MM.1S (cell line): Measurements from ENCODE around the gene TUBB2A.

Source experiments
- DNase-seq: peaks from one replicate; pipeline ENCODE4 v3.0.0-alpha.2; 2015
- H2AFZ ChIP-seq: fragments of 300-600 bp; sonication (generic); 2 replicates; pipeline ENCODE4 v1.6.0; 2016; ENCODE audit warnings: antibody characterized with exemption, low read length
- H3F3A ChIP-seq: fragments of 300-600 bp; sonication (generic); 2 replicates; pipeline ENCODE4 v1.6.1; 2016; ENCODE audit warnings: mild to moderate bottlenecking, antibody characterized with exemption, low read length, moderate library complexity, mixed read lengths; ENCODE audit not compliant: insufficient read depth
- H3K27ac ChIP-seq: fragments of 300-600 bp; sonication (generic); 2 replicates; pipeline ENCODE4 v1.5.1; 2016; ENCODE audit warnings: mild to moderate bottlenecking, low read length
- H3K27me3 ChIP-seq: fragments of 300-600 bp; sonication (generic); replicated peaks from 2 replicates; pipeline ENCODE4 v1.6.0; 2016; ENCODE audit warnings: low read length; ENCODE audit not compliant: insufficient read depth
- H3K36me3 ChIP-seq: fragments of 300-600 bp; sonication (generic); replicated peaks from 2 replicates; pipeline ENCODE4 v1.6.1; 2016; ENCODE audit warnings: mild to moderate bottlenecking, low read length, mixed read lengths; ENCODE audit not compliant: insufficient read depth
- H3K4me1 ChIP-seq: fragments of 300-600 bp; sonication (generic); 2 replicates; pipeline ENCODE4 v1.6.1; 2016; ENCODE audit warnings: low read length, mixed read lengths
- H3K4me2 ChIP-seq: fragments of 300-600 bp; sonication (generic); 2 replicates; pipeline ENCODE4 v1.6.0; 2016; ENCODE audit warnings: low read depth, low read length
- H3K4me3 ChIP-seq: fragments of 300-600 bp; sonication (generic); 2 replicates; pipeline ENCODE4 v1.5.1; 2016; ENCODE audit warnings: low read length, mixed read lengths
- H3K79me2 ChIP-seq: fragments of 300-600 bp; sonication (generic); 2 replicates; pipeline ENCODE4 v1.6.1; 2016; ENCODE audit warnings: mixed run types, low read length, mixed read lengths
- H3K9ac ChIP-seq: fragments of 300-600 bp; sonication (generic); 2 replicates; pipeline ENCODE4 v1.6.1; 2016; ENCODE audit warnings: low read length, mixed read lengths
- H3K9me2 ChIP-seq: fragments of 300-600 bp; sonication (generic); replicated peaks from 2 replicates; pipeline ENCODE4 v1.6.1; 2016; ENCODE audit warnings: mild to moderate bottlenecking, low read length, mixed read lengths; ENCODE audit not compliant: insufficient read depth
- H3K9me3 ChIP-seq: fragments of 300-600 bp; sonication (generic); replicated peaks from 2 replicates; pipeline ENCODE4 v1.6.1; 2016; ENCODE audit warnings: mild to moderate bottlenecking, low read length, mixed read lengths; ENCODE audit not compliant: insufficient read depth
- H4K20me1 ChIP-seq: fragments of 300-600 bp; sonication (generic); 2 replicates; pipeline ENCODE4 v1.6.1; 2016; ENCODE audit warnings: mild to moderate bottlenecking, low read length, moderate library complexity, mixed read lengths; ENCODE audit not compliant: insufficient read depth
- EZH2 ChIP-seq: fragments of 300-600 bp; sonication (generic); optimal IDR thresholded peaks from 2 replicates; pipeline ENCODE3; 2017; ENCODE audit warnings: low read depth, mild to moderate bottlenecking, antibody characterized with exemption, low read length, mixed read lengths
- EZH2phosphoT487 ChIP-seq: fragments of 300-600 bp; sonication (generic); IDR thresholded peaks from 2 replicates; pipeline ENCODE4 v1.6.1; 2018; ENCODE audit warnings: antibody characterized with exemption, low read length
- TF ChIP-seq, protein P1 (sequence below): fragments of 300-600 bp; sonication (generic); IDR thresholded peaks from 2 replicates; pipeline ENCODE4 v1.5.1; 2016; ENCODE audit warnings: antibody characterized with exemption, low read length, mixed read lengths

Gene TUBB2A

DNA sequence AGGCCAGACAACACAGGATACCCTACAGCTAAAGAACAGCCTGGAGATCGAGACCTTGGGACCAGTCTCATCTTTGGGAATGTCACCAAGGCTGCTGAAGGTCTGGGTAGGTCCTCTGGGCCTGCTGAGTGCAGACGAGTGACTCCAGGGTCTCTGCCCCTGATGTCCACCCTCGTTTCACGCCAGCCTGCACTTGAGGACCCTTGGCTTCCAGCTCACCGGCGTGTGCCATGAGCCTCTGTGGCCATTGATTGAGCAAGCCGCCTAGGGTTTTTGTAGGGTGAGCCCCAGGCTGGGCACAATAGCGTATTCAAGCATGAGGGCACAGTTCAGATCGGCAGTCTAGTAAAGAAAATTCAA lies 34.5 kb downstream of the TUBB2A start:
- H3K4me3 ChIP-seq, result no peak overlapping the region
- no peak overlapping the region for H3K27ac ChIP-seq
- no peaks in the 10 kb centered on the region for H3K9me3 ChIP-seq
- no peak overlapping the region for H3K4me2 ChIP-seq
- no peaks in the 10 kb centered on the region for H3K79me2 ChIP-seq
- H4K20me1 ChIP-seq, result no peaks in the 10 kb centered on the region
- TF ChIP-seq, protein P1, sequence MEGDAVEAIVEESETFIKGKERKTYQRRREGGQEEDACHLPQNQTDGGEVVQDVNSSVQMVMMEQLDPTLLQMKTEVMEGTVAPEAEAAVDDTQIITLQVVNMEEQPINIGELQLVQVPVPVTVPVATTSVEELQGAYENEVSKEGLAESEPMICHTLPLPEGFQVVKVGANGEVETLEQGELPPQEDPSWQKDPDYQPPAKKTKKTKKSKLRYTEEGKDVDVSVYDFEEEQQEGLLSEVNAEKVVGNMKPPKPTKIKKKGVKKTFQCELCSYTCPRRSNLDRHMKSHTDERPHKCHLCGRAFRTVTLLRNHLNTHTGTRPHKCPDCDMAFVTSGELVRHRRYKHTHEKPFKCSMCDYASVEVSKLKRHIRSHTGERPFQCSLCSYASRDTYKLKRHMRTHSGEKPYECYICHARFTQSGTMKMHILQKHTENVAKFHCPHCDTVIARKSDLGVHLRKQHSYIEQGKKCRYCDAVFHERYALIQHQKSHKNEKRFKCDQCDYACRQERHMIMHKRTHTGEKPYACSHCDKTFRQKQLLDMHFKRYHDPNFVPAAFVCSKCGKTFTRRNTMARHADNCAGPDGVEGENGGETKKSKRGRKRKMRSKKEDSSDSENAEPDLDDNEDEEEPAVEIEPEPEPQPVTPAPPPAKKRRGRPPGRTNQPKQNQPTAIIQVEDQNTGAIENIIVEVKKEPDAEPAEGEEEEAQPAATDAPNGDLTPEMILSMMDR, result no peak
- TF ChIP-seq EZH2phosphoT487 (no peak), EZH2 (no peak)
- peaks cover 7% of the 10 kb centered on the region; the same call in 1 of the 2 replicates for H3K4me1 ChIP-seq
- peaks cover 3% of the 10 kb centered on the region; the same call in 1 of the 2 replicates for H3F3A ChIP-seq
- no peak overlapping the region for H2AFZ ChIP-seq
- 0 out of 2 replicates have a peak, but pooled peaks cover 3% of the 10 kb centered on the region for H3K27me3 ChIP-seq
- H3K9me2 ChIP-seq, result no peaks in the 10 kb centered on the region
- no peak overlapping the region for H3K9ac ChIP-seq
- no peak for DNase-seq
- no peaks in the 10 kb centered on the region for H3K36me3 ChIP-seq

DNA sequence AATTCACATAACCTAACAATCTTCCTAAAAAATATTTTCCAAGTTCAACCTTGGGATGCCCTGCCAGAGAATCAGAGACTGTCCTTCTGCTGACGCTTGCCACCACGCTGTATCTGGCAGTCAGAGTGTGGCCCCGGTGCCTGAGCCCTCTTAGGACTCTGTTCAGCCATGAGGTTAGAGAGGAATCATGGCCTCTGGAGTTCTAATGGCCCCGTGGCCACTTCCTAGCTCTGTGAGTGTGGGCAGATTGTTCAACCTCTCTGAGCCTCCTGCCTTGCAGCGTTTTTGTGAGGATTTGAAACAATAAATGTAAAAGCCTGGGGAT lies 36.6 kb downstream of the TUBB2A start:
- H3K4me3 ChIP-seq, result no peak overlapping the region
- H2AFZ ChIP-seq, result no peak overlapping the region
- H3K36me3 ChIP-seq, result no peaks in the 10 kb centered on the region
- H3K9me3 ChIP-seq, result no peaks in the 10 kb centered on the region
- H3K27me3 ChIP-seq, result 0 out of 2 replicates have a peak, but pooled peaks cover 3% of the 10 kb centered on the region
- no peak overlapping the region for H3K4me2 ChIP-seq
- no peaks in the 10 kb centered on the region for H3K9me2 ChIP-seq
- TF ChIP-seq EZH2, result no peak
- no peak for TF ChIP-seq EZH2phosphoT487
- TF ChIP-seq, protein P1, result no peak
- no peak overlapping the region for H3K27ac ChIP-seq
- H3K9ac ChIP-seq, result no peak overlapping the region
- DNase-seq, result no peak
- H3F3A ChIP-seq, result peaks cover 11% of the 10 kb centered on the region
- H4K20me1 ChIP-seq, result no peaks in the 10 kb centered on the region
- peaks cover 15% of the 10 kb centered on the region; the same call in 1 of the 2 replicates for H3K4me1 ChIP-seq
- no peaks in the 10 kb centered on the region for H3K79me2 ChIP-seq

DNA sequence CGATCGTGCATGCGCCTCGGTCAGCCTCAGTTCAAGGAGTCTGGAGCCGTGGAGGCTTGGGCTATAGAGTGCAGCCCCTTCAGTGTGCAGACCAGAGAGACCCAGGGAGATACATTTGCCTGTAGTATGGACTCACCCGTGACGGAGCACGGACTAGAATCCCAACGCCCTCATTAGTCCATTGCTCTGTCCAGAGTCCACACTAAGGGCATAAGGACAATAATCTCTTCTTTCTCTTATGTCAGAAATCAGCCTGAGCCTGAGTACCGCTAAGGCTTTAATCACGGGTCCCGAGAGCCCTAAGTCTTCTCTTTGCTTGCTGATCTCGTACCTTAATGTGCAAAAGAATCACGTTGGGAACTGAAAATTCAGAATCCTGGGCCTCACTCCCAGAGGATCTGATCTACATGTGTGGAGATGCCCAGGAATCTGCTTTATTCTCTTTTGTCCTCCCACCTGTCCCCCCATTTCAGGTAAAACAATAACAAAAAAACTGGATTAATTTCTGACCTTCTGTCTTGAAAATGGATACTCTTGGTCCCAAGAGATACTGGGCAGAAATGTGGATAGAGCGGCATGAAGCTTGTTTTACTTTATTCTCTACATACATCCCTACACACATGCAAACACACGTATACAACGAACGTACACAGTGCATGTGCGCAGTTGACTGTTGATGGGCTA lies 38.2 kb downstream of the TUBB2A start:
- Histone ChIP-seq H3K9me3 (no peaks in the 10 kb centered on the region), H3K79me2 (no peaks in the 10 kb centered on the region), H3K4me3 (peak overlapping the region; percentile 68), H3K4me2 (peak overlapping the region; percentile 100), H3K4me1 (peaks cover 15% of the 10 kb centered on the region; the same call in 1 of the 2 replicates), H3K27ac (no peak overlapping the region), H2AFZ (peak overlapping the region; percentile 95), H3K9ac (peak overlapping the region; percentile 68; the same call in 1 of the 2 replicates), H3K9me2 (no peaks in the 10 kb centered on the region), H3F3A (peaks cover 11% of the 10 kb centered on the region), H3K27me3 (0 out of 2 replicates have a peak, but pooled peaks cover 3% of the 10 kb centered on the region), H4K20me1 (no peaks in the 10 kb centered on the region), H3K36me3 (no peaks in the 10 kb centered on the region)
- TF ChIP-seq, protein P1, result no peak
- TF ChIP-seq EZH2phosphoT487 (no peak), EZH2 (no peak)
- DNase-seq, result peak; percentile 19
